ENCODE results near the gene FAM78A. TPM values are rescaled to one million over a fixed set of nuclear protein-coding genes. Genes with fewer than 3 reads are reported as not detected.

The FAM78A gene
- total RNA-seq, 1 experiment from 2014 or later: 3.0 TPM

- H3K36me3 Mint-ChIP-seq: no peaks in the 10 kb centered on the region
- H3K27ac Mint-ChIP-seq: no peak overlapping the region
- H3K4me1 Mint-ChIP-seq: peaks cover 7% of the 10 kb centered on the region
- TF ChIP-seq ZNF281 (CRISPR knock-in tag; IDR thresholded peaks at IDR 0.05): no peak
- no peak for TF ChIP-seq NFYB (CRISPR knock-in tag; conservative IDR thresholded peaks at IDR 0.05; ENCODE audit: low read depth)
- TF ChIP-seq NR1H2 (CRISPR knock-in tag; IDR thresholded peaks at IDR 0.05): no peak
- TF ChIP-seq E2F4 (CRISPR knock-in tag; IDR thresholded peaks at IDR 0.05; ENCODE audit: borderline replicate concordance, low read depth): no peak
- CTCF ChIA-PET: interaction anchor here (1.6 kb wide), 1 partner anchor 44 kb away, joined by 7 read pairs; no protein-coding TSS in a partner anchor
- POLR2A ChIA-PET: no interaction called here
- no peak for ATAC-seq
- no peak for DNase-seq (ENCODE audit: low spot score)
- no peaks in the 10 kb centered on the region for H3K27me3 Mint-ChIP-seq (ENCODE audit: low read depth)
- no peaks in the 10 kb centered on the region for H3K9me3 Mint-ChIP-seq
- no peak overlapping the region for H3K4me3 Mint-ChIP-seq
These were observed 16.6 kb upstream of the FAM78A start for GRCh38 chr9:131292937-131293336.

- Mint-ChIP-seq H3K27me3 (ENCODE audit: low read depth) (no peaks in the 10 kb centered on the region), H3K9me3 (no peaks in the 10 kb centered on the region), H3K27ac (no peak overlapping the region), H3K4me3 (no peak overlapping the region), H3K36me3 (no peaks in the 10 kb centered on the region), H3K4me1 (peaks cover 10% of the 10 kb centered on the region)
- ATAC-seq (no peak), DNase-seq (ENCODE audit: low spot score) (no peak)
- TF ChIP-seq ZNF423 (CRISPR knock-in tag; IDR thresholded peaks at IDR 0.05) (no peak), TP53 (CRISPR knock-in tag; IDR thresholded peaks at IDR 0.05) (no peak), ZNF281 (CRISPR knock-in tag; IDR thresholded peaks at IDR 0.05) (no peak), USF2 (CRISPR knock-in tag; IDR thresholded peaks at IDR 0.05) (no peak), PRDM15 (CRISPR knock-in tag; IDR thresholded peaks at IDR 0.05) (no peak)
- ChIA-PET POLR2A (interaction anchor here (0.7 kb wide), 1 partner anchor 65 kb away, joined by 6 read pairs; no protein-coding TSS in a partner anchor), CTCF (interaction anchor here (1.6 to 4.4 kb wide), 2 partner anchors 44 to 45 kb away, joined by 7 to 44 read pairs; no protein-coding TSS in a partner anchor)
These were observed 15.5 kb upstream of the FAM78A start for GRCh38 chr9:131291795-131292315.
